ENCODE data around the gene PNMA8A. TPM values are rescaled to one million over a fixed set of nuclear protein-coding genes. Genes with fewer than 3 reads are reported as not detected.

Gene PNMA8A
- total and polyA plus RNA-seq, 2 of the 13 experiments (the other 11 are each of a cell fraction or from before 2014, with no cell fraction given) = 0.13 to 0.51 TPM

DNA sequence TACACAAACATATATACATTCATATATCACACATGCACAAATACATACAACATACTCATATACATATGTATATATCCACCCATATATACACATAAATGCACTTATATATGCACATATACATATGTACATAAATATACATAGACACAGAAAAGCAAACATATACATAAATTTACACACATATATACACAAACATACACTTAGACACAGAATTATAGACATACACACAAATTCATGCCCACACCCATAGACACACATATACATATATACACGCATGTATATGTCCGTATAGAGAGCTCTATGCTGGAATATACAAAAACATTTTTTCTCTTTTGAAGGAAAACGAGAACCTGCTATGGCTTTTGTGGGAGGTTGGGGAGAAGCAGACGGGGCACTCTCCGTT lies 20.6 kb downstream of the PNMA8A start:
- DNase-seq (ENCODE audit: low spot score) (no peak), ATAC-seq (no peak), FAIRE-seq (no peak)
- BruUV-seq (replicated peaks) = no TSS peak
- H3K36me3 ChIP-seq (replicated peaks in 1 of 2; ENCODE audit: control insufficient read depth in 1 of 2, insufficient read depth in 2 of 2, low read length in 2 of 2) = no peaks in the 10 kb centered on the region
- intact Hi-C loops (cut with micrococcal nuclease; ENCODE audit: unreplicated experiment) = no loop called here
- POLR2A ChIA-PET = no interaction called here
- H3K9me3 ChIP-seq (ENCODE audit: low read length) = no peaks in the 10 kb centered on the region
- CTCF ChIA-PET (ENCODE audit: low intra/inter-chr PET ratio, low total read pairs) = no interaction called here
- H3K27me3 ChIP-seq (ENCODE audit: control insufficient read depth in 1 of 2, insufficient read depth in 2 of 2, low read length in 2 of 2) = no peaks in the 10 kb centered on the region
- no peak overlapping the region for H3K4me2 ChIP-seq (ENCODE audit: low read depth, low read length)
- no peaks in the 10 kb centered on the region for H3K79me2 ChIP-seq (ENCODE audit: insufficient read depth, low read length)
- H4K20me1 ChIP-seq (ENCODE audit: insufficient read depth, low read length) = no peaks in the 10 kb centered on the region
- in situ Hi-C loops (cut with HindIII; ENCODE audit: extremely low pct_ligation_motif_present, low pct_unique_long_range_greater_than_20kb) = no loop called here
- no peak for TF ChIP-seq ZNF816 (CRISPR knock-in tag; IDR thresholded peaks at IDR 0.05; ENCODE audit: borderline replicate concordance)
- TF ChIP-seq, protein P1, sequence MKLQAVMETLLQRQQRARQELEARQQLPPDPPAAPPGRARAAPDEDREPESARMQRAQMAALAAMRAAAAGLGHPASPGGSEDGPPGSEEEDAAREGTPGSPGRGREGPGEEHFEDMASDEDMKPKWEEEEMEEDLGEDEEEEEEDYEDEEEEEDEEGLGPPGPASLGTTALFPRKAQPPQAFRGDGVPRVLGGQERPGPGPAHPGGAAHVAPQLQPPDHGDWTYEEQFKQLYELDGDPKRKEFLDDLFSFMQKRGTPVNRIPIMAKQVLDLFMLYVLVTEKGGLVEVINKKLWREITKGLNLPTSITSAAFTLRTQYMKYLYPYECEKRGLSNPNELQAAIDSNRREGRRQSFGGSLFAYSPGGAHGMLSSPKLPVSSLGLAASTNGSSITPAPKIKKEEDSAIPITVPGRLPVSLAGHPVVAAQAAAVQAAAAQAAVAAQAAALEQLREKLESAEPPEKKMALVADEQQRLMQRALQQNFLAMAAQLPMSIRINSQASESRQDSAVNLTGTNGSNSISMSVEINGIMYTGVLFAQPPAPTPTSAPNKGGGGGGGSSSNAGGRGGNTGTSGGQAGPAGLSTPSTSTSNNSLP (IDR thresholded peaks at IDR 0.05; ENCODE audit: low read depth, low read length) = no peak
- no peak for TF ChIP-seq ZNF383 (CRISPR knock-in tag; IDR thresholded peaks at IDR 0.05; ENCODE audit: borderline replicate concordance)
- no peak for TF ChIP-seq GRHL1 (CRISPR knock-in tag; conservative IDR thresholded peaks at IDR 0.05)
- TF ChIP-seq GTF3A (CRISPR knock-in tag; conservative IDR thresholded peaks at IDR 0.05) = no peak
- TF ChIP-seq MEIS1 (CRISPR knock-in tag; IDR thresholded peaks at IDR 0.05; ENCODE audit: borderline replicate concordance) = no peak
- TF ChIP-seq, protein P2, sequence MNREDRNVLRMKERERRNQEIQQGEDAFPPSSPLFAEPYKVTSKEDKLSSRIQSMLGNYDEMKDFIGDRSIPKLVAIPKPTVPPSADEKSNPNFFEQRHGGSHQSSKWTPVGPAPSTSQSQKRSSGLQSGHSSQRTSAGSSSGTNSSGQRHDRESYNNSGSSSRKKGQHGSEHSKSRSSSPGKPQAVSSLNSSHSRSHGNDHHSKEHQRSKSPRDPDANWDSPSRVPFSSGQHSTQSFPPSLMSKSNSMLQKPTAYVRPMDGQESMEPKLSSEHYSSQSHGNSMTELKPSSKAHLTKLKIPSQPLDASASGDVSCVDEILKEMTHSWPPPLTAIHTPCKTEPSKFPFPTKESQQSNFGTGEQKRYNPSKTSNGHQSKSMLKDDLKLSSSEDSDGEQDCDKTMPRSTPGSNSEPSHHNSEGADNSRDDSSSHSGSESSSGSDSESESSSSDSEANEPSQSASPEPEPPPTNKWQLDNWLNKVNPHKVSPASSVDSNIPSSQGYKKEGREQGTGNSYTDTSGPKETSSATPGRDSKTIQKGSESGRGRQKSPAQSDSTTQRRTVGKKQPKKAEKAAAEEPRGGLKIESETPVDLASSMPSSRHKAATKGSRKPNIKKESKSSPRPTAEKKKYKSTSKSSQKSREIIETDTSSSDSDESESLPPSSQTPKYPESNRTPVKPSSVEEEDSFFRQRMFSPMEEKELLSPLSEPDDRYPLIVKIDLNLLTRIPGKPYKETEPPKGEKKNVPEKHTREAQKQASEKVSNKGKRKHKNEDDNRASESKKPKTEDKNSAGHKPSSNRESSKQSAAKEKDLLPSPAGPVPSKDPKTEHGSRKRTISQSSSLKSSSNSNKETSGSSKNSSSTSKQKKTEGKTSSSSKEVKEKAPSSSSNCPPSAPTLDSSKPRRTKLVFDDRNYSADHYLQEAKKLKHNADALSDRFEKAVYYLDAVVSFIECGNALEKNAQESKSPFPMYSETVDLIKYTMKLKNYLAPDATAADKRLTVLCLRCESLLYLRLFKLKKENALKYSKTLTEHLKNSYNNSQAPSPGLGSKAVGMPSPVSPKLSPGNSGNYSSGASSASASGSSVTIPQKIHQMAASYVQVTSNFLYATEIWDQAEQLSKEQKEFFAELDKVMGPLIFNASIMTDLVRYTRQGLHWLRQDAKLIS (CRISPR knock-in tag; IDR thresholded peaks at IDR 0.05) = no peak
- TF ChIP-seq, protein P3, sequence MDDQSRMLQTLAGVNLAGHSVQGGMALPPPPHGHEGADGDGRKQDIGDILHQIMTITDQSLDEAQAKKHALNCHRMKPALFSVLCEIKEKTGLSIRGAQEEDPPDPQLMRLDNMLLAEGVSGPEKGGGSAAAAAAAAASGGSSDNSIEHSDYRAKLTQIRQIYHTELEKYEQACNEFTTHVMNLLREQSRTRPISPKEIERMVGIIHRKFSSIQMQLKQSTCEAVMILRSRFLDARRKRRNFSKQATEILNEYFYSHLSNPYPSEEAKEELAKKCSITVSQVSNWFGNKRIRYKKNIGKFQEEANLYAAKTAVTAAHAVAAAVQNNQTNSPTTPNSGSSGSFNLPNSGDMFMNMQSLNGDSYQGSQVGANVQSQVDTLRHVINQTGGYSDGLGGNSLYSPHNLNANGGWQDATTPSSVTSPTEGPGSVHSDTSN (CRISPR knock-in tag; IDR thresholded peaks at IDR 0.05; ENCODE audit: borderline replicate concordance) = no peak
- H3K4me1 ChIP-seq (ENCODE audit: insufficient read depth, low read length) = no peaks in the 10 kb centered on the region
- no peak overlapping the region for H3K4me3 ChIP-seq (replicated peaks in 1 of 3; ENCODE audit: insufficient read depth in 1 of 3, low read depth in 2 of 3, low read length in 3 of 3)
- WGBS (ENCODE audit: low lambda C conversion rate) = 47% methylated on average over 5 of the region's 5 CpGs
- H2AFZ ChIP-seq (ENCODE audit: low read length) = no peak overlapping the region
- H3K27ac ChIP-seq (ENCODE audit: extremely low read length, insufficient read depth, low read length) = no peak overlapping the region
- no peak overlapping the region for H3K9ac ChIP-seq (ENCODE audit: insufficient read depth, low read depth, low read length)

All from HepG2 (cell line).